Measurements from ENCODE around the gene IL20RA. TPM values are rescaled to one million over a fixed set of nuclear protein-coding genes. Genes with fewer than 3 reads are reported as not detected.

The IL20RA gene
- polyA plus RNA-seq, 3 donors, result not detected

- intact Hi-C loops (cut with micrococcal nuclease), result loop anchor here (5.0 kb wide), 2 partner anchors 219 to 549 kb away; no protein-coding TSS in a partner anchor
- Histone ChIP-seq H2AFZ (ENCODE audit: insufficient read depth, low read depth, low read length, poor library complexity, severe bottlenecking) (no peak overlapping the region), H3K36me3 (replicated peaks in 1 of 2; ENCODE audit: control insufficient read depth in 1 of 2, insufficient read depth in 2 of 2, low read length in 2 of 2) (no peaks in the 10 kb centered on the region), H3K27me3 (ENCODE audit: control insufficient read depth in 2 of 2, insufficient read depth in 2 of 2, low read length in 2 of 2) (no peaks in the 10 kb centered on the region), H3K79me2 (ENCODE audit: insufficient read depth, low read length) (no peaks in the 10 kb centered on the region), H3K9ac (ENCODE audit: insufficient read depth, low read length, poor library complexity, severe bottlenecking) (no peak overlapping the region), H3K4me3 (replicated peaks in 1 of 3; ENCODE audit: low read depth in 2 of 3, low read length in 3 of 3) (no peak overlapping the region), H3K4me2 (replicated peaks; ENCODE audit: extremely low read depth, low read length, poor library complexity, severe bottlenecking) (no peak overlapping the region), H3K9me3 (replicated peaks in 1 of 2; ENCODE audit: control insufficient read depth in 1 of 2, insufficient read depth in 1 of 2, low read length in 2 of 2) (no peaks in the 10 kb centered on the region), H3K27ac (ENCODE audit: low read depth in 1 of 2, low read length in 2 of 2) (no peak overlapping the region), H3K4me1 (ENCODE audit: control insufficient read depth in 1 of 2, insufficient read depth in 2 of 2, low read length in 2 of 2) (peaks cover 3 to 9% of the 10 kb centered on the region in 2 donors), H4K20me1 (ENCODE audit: insufficient read depth, low read length) (no peaks in the 10 kb centered on the region)
- 92% methylated on average over 3 of the region's 6 CpGs for WGBS (ENCODE audit: insufficient coverage)
- Mint-ChIP-seq H3K27me3 (ENCODE audit: low read depth in 3 of 3) (peaks cover 0 to 5% (median 5%) of the 10 kb centered on the region in 3 donors), H3K4me3 (no peak overlapping the region), H3K27ac (no peak overlapping the region), H3K9me3 (peaks cover 0 to 4% (median 0%) of the 10 kb centered on the region in 7 donors), H3K4me1 (peaks cover 14% of the 10 kb centered on the region), H3K36me3 (no peaks in the 10 kb centered on the region)
- DNase-seq, result no peak
- TF ChIP-seq CTCF (IDR thresholded peaks at IDR 0.05), result no peak
These were observed 48.7 kb upstream of the IL20RA start for GRCh38 chr6:137093183-137094069.

- Histone ChIP-seq H3K4me1 (ENCODE audit: control insufficient read depth in 1 of 2, insufficient read depth in 2 of 2, low read length in 2 of 2) (peaks cover 3 to 9% of the 10 kb centered on the region in 2 donors), H3K27ac (ENCODE audit: low read depth in 1 of 2, low read length in 2 of 2) (no peak overlapping the region), H3K9ac (ENCODE audit: insufficient read depth, low read length, poor library complexity, severe bottlenecking) (no peak overlapping the region), H3K79me2 (ENCODE audit: insufficient read depth, low read length) (no peaks in the 10 kb centered on the region), H3K36me3 (replicated peaks in 1 of 2; ENCODE audit: control insufficient read depth in 1 of 2, insufficient read depth in 2 of 2, low read length in 2 of 2) (no peaks in the 10 kb centered on the region), H3K9me3 (replicated peaks in 1 of 2; ENCODE audit: control insufficient read depth in 1 of 2, insufficient read depth in 1 of 2, low read length in 2 of 2) (no peaks in the 10 kb centered on the region), H4K20me1 (ENCODE audit: insufficient read depth, low read length) (no peaks in the 10 kb centered on the region), H3K4me2 (replicated peaks; ENCODE audit: extremely low read depth, low read length, poor library complexity, severe bottlenecking) (no peak overlapping the region), H2AFZ (ENCODE audit: insufficient read depth, low read depth, low read length, poor library complexity, severe bottlenecking) (no peak overlapping the region), H3K27me3 (ENCODE audit: control insufficient read depth in 2 of 2, insufficient read depth in 2 of 2, low read length in 2 of 2) (no peaks in the 10 kb centered on the region), H3K4me3 (replicated peaks in 1 of 3; ENCODE audit: low read depth in 2 of 3, low read length in 3 of 3) (no peak overlapping the region)
- no peaks in the 10 kb centered on the region for H3K9me3 Mint-ChIP-seq
- no peak for DNase-seq
- peaks cover 0 to 5% (median 5%) of the 10 kb centered on the region in 3 donors for H3K27me3 Mint-ChIP-seq (ENCODE audit: low read depth in 3 of 3)
- H3K27ac Mint-ChIP-seq, result no peak overlapping the region
- H3K36me3 Mint-ChIP-seq, result no peaks in the 10 kb centered on the region
- no peak for TF ChIP-seq CTCF (IDR thresholded peaks at IDR 0.05)
- no CpG with 5 or more reads among the region's 1 CpG for WGBS (ENCODE audit: insufficient coverage)
- intact Hi-C loops (cut with micrococcal nuclease), result loop anchor here (5.0 kb wide), 2 partner anchors 220 to 550 kb away; no protein-coding TSS in a partner anchor
- peaks cover 14% of the 10 kb centered on the region for H3K4me1 Mint-ChIP-seq
- H3K4me3 Mint-ChIP-seq, result no peak overlapping the region
These were observed 47.3 kb upstream of the IL20RA start for GRCh38 chr6:137092018-137092417.

Data from CD14-positive monocyte (primary cell).